NCI-H2171 treated with DMSO at 0.1 percent for 48 hours (cell line): ENCODE measurements around the gene PARD6B.
"Not testable (repeated sequence)": the region's sequence is repeated elsewhere in the genome, so short reads cannot be mapped to it uniquely, and the experiment has no call there.

Source experiments
- DNase-seq: peaks from one replicate; lab custom pipeline; 2025; lab: John Stamatoyannopoulos, UW

Gene PARD6B

DNA sequence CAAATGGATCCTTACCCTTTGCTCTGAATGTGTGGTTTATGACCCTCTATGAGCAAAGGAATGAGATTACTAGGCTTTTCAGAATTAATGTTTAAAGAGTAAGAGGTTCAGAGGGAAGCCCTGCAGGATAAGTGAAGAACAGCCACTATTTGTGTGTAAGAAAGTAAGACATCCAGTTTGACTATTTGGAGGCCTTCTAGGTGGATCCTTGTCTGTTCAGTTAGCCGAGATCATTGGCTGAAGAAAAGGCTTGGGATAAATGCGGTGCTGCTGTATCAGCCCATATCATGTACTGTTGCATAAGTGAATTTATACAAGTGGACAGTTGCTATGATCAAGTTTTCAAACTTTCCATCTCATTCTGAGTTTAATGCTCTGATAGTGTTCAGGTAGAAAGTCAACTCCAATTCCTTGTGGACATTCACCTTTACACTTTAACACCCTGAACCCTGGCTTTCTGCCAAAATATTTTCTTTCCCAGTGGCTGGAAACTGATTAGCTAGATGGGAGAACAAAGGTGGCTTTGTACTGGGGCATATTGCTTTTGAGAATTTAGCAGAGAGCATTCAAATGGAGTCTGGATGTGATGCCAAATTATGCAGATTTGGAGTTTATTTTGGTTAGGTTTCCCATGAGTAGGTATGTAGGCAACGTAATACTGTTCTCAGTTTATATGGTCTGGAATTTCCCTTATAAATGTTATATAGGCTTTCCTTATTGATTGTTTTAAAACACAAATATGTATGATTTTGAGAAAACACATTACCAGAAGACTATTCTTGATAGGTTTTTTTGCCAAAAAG is 15.0 kb downstream of the PARD6B start:
- DNase-seq, result peak; percentile 42

DNA sequence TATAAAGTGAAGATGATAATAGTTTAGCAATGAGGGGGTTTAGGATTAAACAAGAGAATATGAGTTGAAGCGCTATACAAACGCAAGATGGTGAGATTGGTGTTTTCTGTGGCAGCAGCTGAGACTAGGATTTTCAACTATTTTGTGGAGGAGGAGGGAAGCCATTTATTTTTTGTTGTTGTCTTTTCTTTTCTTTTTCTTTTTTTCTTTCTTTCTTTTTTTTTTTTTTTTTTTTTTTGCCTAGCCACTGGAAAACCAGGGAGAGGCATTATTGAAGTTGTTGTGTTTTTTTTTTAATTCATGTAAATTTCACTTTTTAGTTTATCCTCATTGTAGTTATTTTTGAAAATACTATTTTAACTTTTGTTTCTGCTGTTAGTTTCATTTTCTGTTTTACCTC is 15.9 kb downstream of the PARD6B start:
- DNase-seq, result no peak

- DNase-seq, result no peak
Measured at GRCh38 chr20:50750145-50750671, 18.8 kb downstream of the PARD6B start.

- DNase-seq, result no peak
Measured at GRCh38 chr20:50753152-50753551, 21.8 kb downstream of the PARD6B start.

DNA sequence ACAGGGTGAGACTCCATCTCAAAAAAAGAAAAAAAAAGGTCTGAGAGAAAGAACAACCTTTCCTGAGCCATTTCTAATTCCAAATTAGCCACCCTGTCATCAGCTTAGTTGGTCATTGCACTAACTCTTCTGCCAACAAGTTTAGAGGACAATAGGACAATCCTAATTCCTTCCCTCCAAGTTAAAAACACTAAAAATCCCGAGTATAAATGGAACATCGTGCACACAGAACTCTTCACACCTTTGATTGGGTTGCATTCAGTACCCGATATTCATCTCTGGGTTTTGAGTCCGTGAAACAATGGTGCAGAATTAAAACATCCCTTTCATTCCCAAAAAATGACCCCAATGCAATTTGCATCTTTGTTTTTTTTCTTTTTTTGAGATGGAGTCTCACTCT is 23.0 kb downstream of the PARD6B start:
- DNase-seq, result no peak

- no peak for DNase-seq
Measured at GRCh38 chr20:50756447-50756846, 25.1 kb downstream of the PARD6B start.

- no peak for DNase-seq
Measured at GRCh38 chr20:50758469-50758868, 27.1 kb downstream of the PARD6B start.

GRCh38 chr20:50758992-50759391 is 27.6 kb downstream of the PARD6B start:
- no peak for DNase-seq

GRCh38 chr20:50759678-50760077 is 28.3 kb downstream of the PARD6B start:
- DNase-seq, result no peak

- no peak for DNase-seq
Measured at GRCh38 chr20:50762045-50762422, 30.7 kb downstream of the PARD6B start.

GRCh38 chr20:50762435-50763220 is 31.2 kb downstream of the PARD6B start:
- DNase-seq, result no peak

GRCh38 chr20:50763550-50764458 is 32.4 kb downstream of the PARD6B start:
- not testable (repeated sequence) for DNase-seq

DNA sequence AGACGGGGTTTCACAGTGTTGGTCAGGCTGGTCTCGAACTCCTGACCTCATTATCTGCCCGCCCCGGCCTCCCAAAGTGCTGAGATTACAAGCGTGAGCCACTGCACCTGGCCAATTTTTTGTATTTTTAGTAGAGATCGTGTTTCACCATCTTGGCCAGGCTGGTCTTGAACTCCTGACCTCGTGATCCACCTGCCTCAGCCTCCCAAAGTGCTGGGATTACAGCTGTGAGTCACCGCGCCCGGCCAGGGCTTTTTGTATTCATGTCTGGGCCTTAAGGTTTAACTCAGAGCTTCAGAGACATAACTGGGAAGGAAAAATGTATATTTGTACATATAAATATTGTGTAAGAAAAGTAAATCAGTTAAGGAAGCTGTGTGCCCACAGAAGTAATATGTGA is 33.9 kb downstream of the PARD6B start:
- not testable (repeated sequence) for DNase-seq

GRCh38 chr20:50765674-50766073 is 34.3 kb downstream of the PARD6B start:
- no peak for DNase-seq

- DNase-seq, result not testable (repeated sequence)
Measured at GRCh38 chr20:50766955-50767809, 35.8 kb downstream of the PARD6B start.

DNA sequence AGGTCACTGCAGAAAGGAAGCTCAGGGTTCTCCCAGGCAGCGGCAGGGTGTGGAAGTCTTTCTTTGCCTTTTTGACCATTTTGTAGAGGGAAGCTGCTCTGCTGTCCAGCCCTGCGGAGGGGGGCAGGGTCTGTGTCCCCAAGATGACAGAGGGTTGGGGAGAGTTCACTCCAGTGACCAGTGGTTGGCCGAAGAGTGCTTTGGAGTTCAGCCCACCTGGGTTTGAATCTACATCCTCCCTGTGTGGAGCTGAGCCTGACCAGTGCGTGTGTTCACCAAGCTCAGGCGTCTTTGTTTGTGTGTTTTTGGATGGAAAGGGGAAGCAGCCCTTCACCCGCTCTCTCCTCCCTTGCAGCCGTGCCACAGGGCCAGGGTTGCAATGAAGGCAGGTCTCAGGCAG is 37.6 kb downstream of the PARD6B start:
- not testable (repeated sequence) for DNase-seq

- DNase-seq, result not testable (repeated sequence)
Measured at GRCh38 chr20:50769551-50770085, 38.2 kb downstream of the PARD6B start.

DNA sequence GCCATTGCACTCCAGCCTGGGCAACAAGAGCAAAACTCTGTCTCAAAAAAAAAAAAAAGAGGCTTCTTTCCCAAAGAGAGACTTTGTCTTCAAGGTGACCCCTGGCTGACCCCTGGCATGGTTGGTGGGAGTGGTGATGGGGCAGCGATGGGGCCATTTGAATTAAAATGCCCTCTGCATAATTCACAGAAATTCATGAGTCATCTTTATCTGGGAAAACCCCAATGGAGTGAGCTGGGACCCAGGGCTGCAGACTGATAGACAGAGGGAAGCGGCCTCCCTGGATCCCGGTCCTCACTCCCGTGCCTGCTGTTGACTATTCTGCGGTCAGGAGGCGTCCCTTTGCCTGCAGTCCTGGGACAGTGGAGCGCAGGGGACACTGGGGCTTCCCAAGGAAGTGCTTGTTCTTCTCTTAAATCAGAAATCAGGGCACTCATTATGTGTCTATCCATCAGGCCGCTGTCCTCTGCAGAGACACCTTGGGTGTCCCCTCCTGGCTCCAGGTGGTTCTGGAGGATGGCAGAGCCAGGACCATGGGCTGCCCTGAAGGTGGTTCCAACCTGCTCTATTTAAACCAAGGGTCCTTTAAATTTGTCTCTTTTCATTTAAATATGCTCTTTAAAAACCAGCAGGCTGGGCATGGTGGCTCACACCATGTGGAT is 40.2 kb downstream of the PARD6B start:
- DNase-seq, result not testable (repeated sequence)

DNA sequence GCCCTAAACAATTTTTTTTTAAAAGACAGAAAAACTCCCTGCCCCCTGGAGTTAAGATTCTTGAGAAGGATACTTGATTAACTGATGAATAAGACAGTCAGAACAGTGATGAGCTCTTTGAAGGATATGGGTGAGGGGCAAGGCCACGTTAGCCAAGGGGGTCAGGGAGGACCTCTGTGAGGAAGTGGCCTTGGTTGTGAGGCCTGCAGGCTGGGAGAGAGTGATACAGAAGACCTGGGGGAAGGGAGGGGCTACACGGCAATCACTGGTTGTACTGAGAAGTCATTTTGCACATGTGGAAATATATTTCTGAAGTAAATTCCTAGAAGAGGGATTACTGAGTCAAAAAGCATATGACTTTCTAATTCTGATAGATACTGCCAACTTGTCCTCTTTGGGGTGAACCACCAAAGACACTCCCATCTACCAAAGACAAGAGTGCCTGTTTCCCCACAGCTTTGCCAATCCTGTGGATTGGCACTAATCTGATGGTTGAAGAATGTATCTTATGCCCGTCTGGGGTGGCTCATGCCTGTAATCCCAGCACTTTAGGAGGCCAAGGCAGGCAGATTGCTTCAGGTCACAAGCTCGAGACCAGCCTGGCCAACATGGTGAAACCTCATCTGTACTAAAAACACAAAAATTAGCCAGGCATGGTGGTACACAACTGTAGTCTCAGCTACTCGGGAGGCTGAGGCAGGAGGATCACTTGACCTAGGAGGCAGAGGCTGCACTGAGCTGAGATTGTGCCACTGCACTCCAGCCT is 41.2 kb downstream of the PARD6B start:
- no peak for DNase-seq
